ENCODE measurements around the gene BRF1. TPM values are rescaled to one million over a fixed set of nuclear protein-coding genes. Genes with fewer than 3 reads are reported as not detected.
A peak's percentile ranks its signal among the peaks of the same experiment; 100 is the strongest.
"Not testable (repeated sequence)": the region's sequence is repeated elsewhere in the genome, so short reads cannot be mapped to it uniquely, and the experiment has no call there.

Gene BRF1
- total RNA-seq, 1 donor from 2014 or later = 48.4 TPM

DNA sequence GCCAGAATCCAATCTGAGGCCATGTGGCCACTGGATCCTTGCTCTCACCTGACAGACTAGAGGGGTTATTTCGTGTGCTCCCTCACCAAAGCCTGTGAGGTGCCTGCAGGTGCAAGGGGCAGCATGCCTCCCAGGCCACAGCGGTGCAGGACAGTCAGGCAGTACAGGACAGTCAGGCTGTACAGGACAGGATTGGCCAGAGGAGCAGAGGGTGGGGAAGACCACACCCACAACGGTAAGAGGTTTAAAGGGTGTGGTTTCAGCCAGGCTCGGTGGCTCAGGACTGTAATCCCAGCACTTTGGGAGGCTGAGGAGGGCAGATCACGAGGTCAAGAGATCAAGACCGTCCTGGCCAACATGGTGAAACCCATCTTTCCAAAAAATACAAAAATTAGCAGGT, 3.1 kb upstream of the BRF1 start:
- ATAC-seq = no peak
- intact Hi-C loops (cut with DNase I) = no loop called here
- no peak for DNase-seq (ENCODE audit: low spot score)

DNA sequence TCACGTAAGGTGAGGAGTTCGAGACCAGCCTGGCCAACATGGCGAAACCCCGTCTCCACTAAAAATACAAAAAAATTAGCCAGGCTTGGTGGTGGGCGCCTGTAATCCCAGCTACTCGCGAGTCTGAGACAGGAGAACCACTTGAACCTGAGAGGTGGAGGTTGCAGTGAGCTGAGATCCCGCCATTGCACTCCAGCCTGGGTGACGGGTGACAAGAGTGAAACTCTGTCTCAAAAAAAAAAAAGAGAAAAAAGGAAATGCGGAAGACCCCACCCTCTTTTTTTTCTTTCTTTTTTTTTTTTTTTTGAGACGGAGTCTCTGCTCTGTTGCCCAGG, 1.1 kb upstream of the BRF1 start:
- ATAC-seq; intact Hi-C loops (cut with DNase I); DNase-seq (ENCODE audit: low spot score): not testable (repeated sequence)

DNA sequence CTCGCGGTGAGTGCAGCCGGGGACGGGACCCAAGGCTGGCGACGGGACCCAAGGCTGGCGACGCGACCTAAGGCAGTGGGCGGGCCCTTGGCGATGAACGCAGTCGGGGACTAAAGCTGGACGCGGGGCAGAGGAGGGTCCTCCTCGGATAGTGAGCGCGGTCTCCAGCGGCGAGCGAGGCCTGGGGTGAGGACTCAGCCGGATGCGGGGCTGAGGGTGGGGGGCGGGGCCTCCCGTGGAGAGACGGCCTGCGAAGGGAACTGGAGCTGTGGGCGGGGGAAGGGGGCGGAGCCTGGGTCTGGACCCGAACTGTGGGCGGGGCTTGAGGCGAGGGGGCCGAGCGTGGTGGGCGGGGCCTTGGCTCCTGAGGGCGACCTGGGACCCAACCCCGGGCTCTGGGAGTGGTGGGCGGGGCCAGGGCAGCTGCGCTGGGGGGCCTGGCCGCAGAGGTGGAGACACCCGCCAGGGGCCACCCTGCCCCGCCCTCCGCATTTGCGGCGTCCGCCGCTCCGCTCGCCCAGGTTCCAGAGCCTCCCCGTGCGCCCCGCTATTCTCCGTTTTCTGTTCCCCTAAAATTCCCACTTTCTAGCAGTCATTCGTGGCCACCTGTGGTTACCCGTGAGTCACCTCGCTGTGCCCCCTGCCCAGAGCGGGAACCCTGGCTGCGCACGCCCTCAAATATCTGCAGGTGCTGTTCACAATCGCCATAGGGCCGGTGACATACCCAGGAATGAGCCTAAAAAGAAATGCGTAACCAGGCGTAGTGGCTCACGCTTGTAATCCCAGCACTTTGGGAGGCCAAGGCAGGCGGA, 508 bp upstream of the BRF1 start:
- intact Hi-C loops (cut with DNase I) = no loop called here
- peak; percentile 97 for ATAC-seq
- DNase-seq (ENCODE audit: low spot score) = peak; percentile 100

DNA sequence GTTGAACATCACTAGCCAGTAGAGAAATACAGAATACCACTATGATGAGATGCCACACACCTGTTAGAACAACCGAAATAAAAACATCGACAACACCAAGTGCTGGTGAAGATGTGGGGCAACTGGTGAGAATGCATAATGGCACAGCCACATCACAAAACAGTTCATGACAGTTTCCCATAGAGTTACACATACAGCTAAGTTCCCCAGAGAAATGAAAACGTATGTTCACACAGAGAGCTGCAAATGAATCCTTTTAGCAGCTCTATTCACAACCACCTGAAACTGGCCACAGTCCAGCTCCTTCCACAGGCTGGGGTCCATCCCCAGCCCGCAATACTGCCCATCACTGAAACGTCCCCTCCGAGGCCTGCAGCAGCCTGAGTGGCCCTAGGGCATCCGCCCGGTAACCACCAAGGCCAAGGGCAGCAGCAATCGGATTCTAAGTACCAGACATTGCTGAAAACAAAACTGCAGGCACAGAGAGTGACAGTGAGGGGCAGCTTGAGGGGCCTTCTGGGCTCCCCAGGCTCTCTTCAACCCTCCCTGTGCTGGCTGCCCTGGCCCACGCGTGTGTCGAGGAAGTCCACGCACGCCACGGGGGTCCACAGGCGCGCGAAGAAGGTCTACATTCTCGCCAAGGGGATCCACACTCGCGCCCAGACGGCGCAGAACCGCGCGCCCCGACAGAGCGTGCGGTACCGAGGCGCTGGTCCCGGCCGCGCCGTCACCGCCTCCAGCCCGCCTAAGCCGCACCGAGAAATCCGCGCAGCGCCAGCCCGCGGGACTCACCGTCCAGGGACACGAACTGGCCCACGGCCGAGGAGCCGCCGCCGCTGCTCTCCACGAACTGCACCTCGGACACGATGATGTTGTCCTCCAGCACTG, 903 bp downstream of the BRF1 start:
- ATAC-seq = no peak
- peak; percentile 72 for DNase-seq (ENCODE audit: low spot score)
- intact Hi-C loops (cut with DNase I) = no loop called here

DNA sequence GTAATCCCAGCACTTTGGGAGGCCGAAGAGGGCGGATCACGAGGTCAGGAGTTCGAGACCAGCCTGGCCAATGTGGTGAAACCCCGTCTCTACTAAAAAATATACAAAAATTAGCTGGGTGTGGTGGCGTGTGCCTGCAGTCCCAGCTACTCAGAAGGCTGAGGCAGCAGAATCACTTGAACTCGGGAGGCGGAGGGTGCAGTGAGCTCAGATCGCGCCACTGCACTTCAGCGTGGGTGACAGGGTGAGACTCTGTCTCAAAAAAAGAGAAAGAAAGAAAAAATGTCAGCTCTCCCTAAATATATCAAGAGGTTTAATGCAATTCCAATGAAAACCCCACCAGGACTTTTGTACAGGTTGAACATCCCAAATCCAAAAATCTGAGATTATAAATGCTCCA, 3.5 kb downstream of the BRF1 start:
- intact Hi-C loops (cut with DNase I); ATAC-seq; DNase-seq (ENCODE audit: low spot score): not testable (repeated sequence)

DNA sequence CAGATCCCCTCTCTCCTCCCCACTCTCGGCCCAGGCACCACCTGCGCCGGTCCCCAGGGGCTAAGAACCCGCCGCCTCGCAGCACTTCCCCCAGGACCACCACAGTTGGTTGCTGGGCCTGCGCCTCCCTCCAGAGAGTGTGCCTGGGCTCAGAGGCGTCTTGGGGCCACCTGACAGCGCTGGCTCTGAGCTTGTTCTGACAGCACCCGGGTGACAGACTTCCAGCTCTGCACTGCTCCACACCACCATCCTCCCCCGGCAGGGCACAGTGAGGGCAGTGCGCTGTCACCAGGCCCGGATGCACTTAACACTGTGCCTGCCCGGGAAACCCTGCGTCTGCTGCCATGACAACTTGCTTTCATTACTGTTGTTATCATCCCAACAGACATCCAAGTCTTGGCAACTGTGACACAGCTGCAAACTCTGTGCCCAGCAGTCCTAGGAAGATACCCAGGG, 6.6 kb downstream of the BRF1 start:
- ATAC-seq = peak; percentile 52
- DNase-seq (ENCODE audit: low spot score) = no peak
- intact Hi-C loops (cut with DNase I) = no loop called here

DNA sequence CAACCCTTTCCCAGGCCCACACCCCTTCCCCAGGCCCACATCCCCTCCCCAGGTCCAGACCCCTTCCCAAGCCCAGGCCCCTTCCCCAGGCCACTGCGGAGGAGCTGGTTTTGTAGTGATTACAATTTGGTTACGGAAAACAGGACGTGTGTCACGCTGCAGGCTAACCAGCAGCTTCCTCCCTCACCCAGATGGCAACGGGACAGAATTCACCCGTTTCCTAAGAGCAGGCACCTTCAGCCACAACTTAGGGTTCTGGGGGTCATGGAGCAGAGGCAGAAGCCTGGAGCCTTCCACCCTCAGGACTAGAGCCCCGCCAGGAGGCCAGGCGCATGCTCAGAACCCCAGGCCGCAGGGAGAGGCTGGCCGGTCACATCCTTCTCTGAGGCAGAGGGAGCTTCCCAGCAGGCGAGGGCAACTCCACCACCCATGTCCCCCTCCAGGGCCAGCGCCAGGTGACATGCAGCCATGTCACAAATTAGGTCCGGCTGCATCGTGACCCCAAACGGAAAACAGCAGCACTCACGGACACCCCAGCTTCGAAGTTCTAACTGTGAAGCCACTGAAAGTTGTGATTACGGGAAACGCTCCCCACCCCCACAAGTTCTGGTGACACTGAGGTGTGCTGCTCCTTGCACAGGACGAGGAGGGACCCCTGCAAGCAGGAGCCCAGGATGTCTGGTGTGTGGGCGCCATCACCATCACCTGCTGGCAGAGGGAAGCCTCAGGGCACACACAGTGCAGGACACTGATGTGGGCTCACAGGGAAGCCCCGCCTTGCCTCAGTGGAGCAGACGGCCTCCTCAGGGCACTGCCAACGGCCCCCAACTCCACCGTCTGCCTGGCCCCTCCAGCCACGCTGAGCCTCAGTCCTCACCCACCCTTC, 7.7 kb downstream of the BRF1 start:
- DNase-seq (ENCODE audit: low spot score) (no peak), ATAC-seq (peak; percentile 31)
- intact Hi-C loops (cut with DNase I) = no loop called here

DNA sequence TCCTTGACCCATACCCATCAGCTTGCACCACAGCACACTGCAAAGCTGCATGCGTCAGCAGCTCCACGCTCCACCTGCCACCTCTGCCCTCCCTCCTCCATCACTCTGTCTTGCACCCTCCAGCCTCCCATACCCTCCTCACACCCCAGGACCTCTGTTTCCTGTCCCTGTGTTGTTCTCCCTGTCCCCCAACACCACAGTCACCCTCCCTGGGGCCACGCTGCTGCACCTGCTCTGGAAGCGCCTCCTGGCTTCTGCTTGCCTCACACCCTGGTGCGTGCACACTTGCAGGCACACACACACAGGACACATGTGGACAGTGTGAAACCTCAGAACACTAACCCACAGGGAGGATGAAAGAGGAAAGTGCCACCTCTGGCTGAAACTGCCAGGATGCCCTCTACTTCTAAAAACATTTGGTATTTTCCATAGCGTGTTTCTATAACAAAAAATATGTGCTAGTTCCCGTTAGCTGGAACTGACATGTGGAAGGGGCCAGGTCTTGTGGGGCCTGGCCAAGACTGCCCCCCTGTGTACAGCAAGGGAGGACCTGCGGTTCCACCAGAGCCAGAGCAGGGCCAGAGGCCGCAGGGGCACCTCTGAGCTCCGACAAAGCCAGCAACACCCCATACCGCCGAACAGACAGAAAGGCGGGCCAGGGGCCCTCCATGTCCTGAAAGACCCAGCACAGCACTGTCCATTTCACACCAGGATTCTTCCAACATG, 10.0 kb downstream of the BRF1 start:
- intact Hi-C loops (cut with DNase I) = no loop called here
- DNase-seq (ENCODE audit: low spot score) = no peak

DNA sequence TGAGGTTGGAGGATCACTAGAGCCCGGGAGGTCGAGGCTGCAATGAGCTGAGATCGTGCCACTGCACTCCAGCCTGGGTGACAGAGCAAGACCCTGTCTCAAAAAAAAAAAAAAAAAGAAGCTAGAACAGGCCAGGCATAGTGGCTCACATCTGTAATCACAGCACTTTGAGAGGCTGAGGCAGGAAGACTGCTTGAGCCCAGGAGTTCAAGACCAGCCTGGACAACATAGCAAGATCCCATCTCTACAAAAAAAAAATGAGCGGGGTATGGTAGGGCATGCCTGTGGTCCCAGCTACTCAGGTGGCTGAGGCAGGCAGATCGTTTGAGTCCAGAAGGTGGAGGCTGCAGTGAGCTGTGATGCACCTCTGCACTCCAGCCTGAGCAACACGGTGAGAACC, 11.9 kb downstream of the BRF1 start:
- DNase-seq (ENCODE audit: low spot score); intact Hi-C loops (cut with DNase I); ATAC-seq: not testable (repeated sequence)

More for the DNA sequence above, 10.0 kb downstream of the BRF1 start:
- no peak for ATAC-seq

DNA sequence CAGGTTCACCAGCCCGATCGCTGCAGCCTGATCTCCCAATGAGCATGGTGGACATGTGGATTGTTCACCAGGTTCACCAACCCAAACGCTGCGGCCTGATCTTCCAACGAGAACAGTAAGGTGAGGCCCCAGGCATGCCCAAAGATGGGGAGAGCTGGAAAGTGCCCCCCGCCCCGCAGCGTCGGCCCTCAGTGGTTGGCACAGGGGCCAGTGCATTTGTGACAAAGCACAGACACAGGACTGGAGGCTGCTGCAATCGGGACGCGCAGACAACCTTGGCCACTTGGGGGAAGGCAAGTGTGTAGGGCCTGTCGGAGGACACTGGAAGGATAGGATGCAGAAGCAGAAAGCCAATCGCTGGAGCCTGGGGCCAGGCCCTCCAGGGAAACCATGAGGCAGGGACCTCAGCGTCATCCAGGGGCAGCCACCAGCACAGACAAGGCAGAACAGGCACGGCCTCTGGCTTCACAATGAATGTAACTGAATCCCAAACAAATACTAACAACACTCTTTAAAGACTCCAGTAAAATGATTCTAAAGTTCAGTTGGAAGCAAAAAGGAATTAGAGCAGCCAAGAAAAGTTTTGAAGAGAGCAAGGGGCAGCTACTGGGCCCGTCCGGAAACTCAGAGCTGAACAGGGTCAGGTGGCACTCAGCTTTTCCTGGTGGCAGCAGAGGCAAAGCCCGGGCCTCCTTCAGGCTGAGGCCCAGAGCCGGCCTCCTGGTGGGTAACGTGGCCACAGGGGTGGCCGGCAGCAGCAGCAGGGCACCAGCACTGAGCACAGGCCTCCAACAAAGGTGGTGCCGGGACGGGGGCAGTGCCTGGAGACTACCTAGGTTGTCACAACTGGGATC, 13.3 kb downstream of the BRF1 start:
- no peak for DNase-seq (ENCODE audit: low spot score)
- no peak for ATAC-seq
- intact Hi-C loops (cut with DNase I) = no loop called here

DNA sequence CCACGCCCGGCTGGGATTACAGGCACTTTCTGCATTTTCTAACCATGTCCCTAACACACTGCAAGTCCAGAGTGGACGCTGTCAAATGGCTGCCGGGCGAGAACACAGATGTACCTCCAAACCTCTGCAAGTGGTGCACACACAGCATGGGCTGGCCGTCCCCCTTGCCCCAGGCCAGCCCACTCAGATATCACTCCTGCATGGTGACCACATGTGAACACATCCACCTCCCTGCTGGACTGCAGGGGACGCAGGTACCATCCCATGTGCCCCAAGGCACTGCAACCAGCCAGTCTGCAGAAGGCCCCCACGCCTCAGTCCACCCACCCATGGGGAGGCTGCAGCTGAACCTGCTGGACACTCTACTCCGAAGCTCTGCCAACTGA, 14.0 kb downstream of the BRF1 start:
- ATAC-seq (no peak), DNase-seq (ENCODE audit: low spot score) (no peak)
- intact Hi-C loops (cut with DNase I) = no loop called here

DNA sequence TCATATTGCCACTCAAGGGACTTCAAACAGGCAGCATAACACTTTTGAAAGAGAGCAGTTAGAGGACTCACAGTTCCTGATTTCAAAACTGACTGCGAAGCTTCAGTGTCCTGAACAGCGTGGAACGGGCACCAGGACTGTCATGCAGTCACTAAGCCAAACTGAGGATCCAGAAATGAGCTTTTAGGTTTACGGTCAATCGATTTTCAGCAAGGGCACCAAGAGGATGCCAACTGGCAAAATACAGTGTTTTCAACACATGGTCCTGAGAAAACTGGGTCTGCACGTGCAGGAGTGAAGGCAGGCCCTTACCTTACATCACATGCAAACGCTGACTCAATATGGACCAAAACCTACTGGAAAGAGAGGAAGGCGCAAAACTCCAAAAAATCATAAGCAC, 15.6 kb downstream of the BRF1 start:
- intact Hi-C loops (cut with DNase I) = no loop called here
- DNase-seq (ENCODE audit: low spot score) = no peak
- ATAC-seq = no peak

DNA sequence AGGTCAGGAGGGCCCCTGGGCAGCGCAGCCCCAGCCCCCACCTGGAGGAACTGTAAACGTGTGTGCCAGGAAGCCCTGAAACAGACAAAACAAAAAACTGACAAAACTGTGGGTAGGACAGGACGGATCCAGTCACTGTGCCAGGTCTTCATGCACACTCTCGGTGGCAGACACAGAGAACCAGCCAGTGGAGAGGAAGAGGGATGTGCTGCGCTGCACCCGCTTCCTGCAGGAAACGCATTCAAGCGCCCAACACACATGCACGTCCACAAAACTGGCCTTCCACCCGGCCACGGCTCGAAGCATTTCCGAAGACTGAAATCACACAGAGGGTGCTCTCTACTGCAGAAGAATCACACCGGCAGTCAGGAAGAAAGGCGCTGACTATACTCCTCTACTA, 16.9 kb downstream of the BRF1 start:
- DNase-seq (ENCODE audit: low spot score) (no peak), ATAC-seq (no peak)
- intact Hi-C loops (cut with DNase I) = no loop called here

DNA sequence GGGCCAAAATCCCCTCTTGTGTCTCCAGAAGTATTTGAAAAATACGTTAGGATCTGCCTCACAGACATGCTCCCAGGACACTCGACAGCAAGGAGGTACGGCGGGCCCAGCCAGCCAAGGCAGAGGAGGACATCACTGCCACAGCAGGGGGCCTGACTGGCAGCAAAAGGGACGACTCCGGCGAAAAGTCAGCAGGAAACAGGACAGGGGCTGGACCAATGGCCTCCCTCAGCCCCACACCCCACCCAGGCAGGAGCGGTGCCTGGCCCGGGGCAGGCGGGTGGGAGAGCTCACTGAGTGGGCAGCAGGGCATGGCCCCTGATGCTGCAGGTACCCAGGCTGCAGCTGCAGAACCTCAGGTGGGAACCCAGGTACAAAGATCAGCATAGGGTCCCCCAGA, 17.8 kb downstream of the BRF1 start:
- no peak for ATAC-seq
- intact Hi-C loops (cut with DNase I) = no loop called here

DNA sequence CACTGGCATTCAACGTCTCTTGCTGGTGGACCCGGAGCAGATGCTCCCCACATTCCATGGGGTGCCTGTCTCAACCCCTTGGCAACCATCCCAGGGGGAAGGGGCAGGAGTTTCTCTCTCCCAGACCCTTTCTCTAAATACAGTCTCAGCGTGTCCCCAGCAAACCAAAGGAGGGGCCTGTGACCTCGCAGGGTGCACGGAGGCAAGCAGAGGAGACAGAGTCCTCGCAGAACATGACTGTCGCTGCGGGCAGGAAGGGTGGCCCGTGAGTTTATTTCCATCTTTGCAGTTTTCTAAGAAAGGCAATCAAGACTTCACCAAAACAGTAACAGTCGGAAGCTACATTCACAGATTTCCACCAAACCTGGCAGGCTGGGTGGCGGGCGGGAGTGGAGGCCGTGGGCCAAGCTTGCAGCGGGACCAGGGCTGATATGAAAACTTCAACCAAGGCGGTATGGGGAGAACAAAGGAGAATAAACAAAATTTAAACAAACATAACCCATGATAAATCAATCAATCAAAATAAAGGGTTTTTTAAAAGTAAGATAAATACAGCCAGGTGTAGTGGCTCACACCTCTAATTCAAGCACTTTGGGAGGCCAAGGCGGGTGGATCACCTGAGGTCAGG, 18.6 kb downstream of the BRF1 start:
- DNase-seq (ENCODE audit: low spot score) (no peak), ATAC-seq (no peak)
- intact Hi-C loops (cut with DNase I) = no loop called here

More for the DNA sequence above, 17.8 kb downstream of the BRF1 start:
- no peak for DNase-seq (ENCODE audit: low spot score)

DNA sequence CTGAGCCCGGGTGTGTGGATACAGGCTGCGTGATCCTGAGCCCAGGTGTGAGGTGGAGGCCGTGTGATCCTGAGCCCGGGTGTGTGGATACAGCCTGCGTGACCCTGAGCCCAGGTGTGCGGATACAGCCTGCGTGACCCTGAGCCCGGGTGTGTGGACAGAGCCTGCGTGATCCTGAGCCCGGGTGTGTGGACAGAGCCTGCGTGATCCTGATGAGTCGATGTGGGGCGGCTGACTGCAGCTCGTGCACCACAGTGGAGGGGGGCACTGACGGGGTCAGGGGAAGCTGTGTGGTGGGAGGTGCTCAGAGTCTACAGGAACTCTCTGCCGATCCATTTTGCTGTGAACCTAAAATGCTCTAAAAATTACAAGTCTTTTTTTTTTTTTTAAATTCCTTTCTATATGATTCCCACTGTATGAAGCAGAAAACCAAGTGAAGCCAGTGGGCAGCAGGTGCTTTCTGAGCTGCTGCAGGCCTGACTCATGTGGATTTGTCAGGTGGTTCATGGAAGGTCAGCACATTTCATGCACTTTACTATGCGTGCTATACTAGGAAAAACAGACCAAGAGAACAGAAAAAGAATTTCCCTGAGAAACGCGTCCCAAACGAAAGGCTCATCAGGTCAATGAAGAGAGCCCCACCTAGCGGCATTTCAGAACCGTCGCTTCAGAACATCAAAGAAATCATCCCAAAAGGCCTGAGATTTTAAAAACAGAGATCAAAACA, 19.3 kb downstream of the BRF1 start:
- DNase-seq (ENCODE audit: low spot score) (no peak), ATAC-seq (peak; percentile 61)
- intact Hi-C loops (cut with DNase I) = no loop called here

DNA sequence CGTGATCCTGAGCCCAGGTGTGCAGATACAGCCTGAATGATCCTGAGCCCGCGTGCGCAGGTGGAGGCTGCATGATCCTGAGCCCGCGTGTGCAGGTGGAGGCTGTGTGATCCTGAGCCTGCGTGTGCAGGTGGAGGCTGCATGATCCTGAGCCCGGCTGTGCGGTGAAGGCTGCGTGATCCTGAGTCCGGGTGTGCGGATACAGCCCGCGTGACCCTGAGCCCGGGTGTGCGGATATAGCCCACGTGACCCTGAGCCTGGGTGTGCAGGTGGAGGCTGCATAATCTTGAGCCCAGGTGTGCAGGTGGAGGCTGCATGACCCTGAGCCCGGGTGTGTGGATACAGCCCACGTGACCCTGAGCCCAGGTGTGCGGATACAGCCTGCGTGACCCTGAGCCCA, 20.3 kb downstream of the BRF1 start:
- no peak for DNase-seq (ENCODE audit: low spot score)
- intact Hi-C loops (cut with DNase I) = no loop called here
- ATAC-seq = no peak
